RWPE2 (cell line): Measurements from ENCODE around the gene PLEKHF1.

ENCODE experiments used
- ATAC-seq: fragments of 200-7000 bp; cut with Tn5 transposase; 3 replicates; pipeline ENCODE4 v1.9.1; 2021; ENCODE audit warnings: low read depth
- DNase-seq: peaks from one replicate; pipeline ENCODE4 v3.0.0-alpha.2; 2020; ENCODE audit warnings: low spot score
- H3K27ac ChIP-seq: fragments of 450-650 bp; 2 replicates; pipeline ENCODE4 v1.5.1; 2017; ENCODE audit warnings: mild to moderate bottlenecking; ENCODE audit not compliant: poor library complexity, severe bottlenecking
- H3K27me3 ChIP-seq: fragments of 250-450 bp; sonication (Bioruptor Pico); 2 replicates; pipeline ENCODE4 v1.5.1; 2021; ENCODE audit warnings: mild to moderate bottlenecking, moderate library complexity; ENCODE audit not compliant: insufficient read depth, poor library complexity, severe bottlenecking
- H3K36me3 ChIP-seq: fragments of 250-450 bp; sonication (Bioruptor Pico); 2 replicates; pipeline ENCODE4 v1.5.1; 2020; ENCODE audit warnings: low read depth, mild to moderate bottlenecking, moderate library complexity
- H3K4me1 ChIP-seq: fragments of 250-450 bp; sonication (Bioruptor Pico); 2 replicates; pipeline ENCODE4 v1.5.1; 2021; ENCODE audit warnings: mild to moderate bottlenecking, moderate library complexity; ENCODE audit not compliant: insufficient read depth, poor library complexity, severe bottlenecking
- H3K4me3 ChIP-seq: fragments of 250-450 bp; sonication (Bioruptor Pico); 2 replicates; pipeline ENCODE4 v1.5.1; 2021; ENCODE audit warnings: mild to moderate bottlenecking, moderate library complexity; ENCODE audit not compliant: severe bottlenecking
- H3K9me3 ChIP-seq: fragments of 250-450 bp; sonication (Bioruptor Pico); 2 replicates; pipeline ENCODE4 v1.5.1; 2021; ENCODE audit warnings: mild to moderate bottlenecking, moderate library complexity; ENCODE audit not compliant: severe bottlenecking
- TF ChIP-seq, protein P1 (sequence below): fragments of 450-650 bp; IDR thresholded peaks from one replicate; pipeline ENCODE4 v1.5.1; 2017; ENCODE audit warnings: mild to moderate bottlenecking, moderate library complexity; ENCODE audit not compliant: poor library complexity, severe bottlenecking

Gene PLEKHF1

GRCh38 chr19:29699861-29700260 lies 34.6 kb downstream of the PLEKHF1 start:
- no peak overlapping the region for H3K27ac ChIP-seq
- TF ChIP-seq, protein P1, sequence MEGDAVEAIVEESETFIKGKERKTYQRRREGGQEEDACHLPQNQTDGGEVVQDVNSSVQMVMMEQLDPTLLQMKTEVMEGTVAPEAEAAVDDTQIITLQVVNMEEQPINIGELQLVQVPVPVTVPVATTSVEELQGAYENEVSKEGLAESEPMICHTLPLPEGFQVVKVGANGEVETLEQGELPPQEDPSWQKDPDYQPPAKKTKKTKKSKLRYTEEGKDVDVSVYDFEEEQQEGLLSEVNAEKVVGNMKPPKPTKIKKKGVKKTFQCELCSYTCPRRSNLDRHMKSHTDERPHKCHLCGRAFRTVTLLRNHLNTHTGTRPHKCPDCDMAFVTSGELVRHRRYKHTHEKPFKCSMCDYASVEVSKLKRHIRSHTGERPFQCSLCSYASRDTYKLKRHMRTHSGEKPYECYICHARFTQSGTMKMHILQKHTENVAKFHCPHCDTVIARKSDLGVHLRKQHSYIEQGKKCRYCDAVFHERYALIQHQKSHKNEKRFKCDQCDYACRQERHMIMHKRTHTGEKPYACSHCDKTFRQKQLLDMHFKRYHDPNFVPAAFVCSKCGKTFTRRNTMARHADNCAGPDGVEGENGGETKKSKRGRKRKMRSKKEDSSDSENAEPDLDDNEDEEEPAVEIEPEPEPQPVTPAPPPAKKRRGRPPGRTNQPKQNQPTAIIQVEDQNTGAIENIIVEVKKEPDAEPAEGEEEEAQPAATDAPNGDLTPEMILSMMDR: no peak
- H3K9me3 ChIP-seq: no peaks in the 10 kb centered on the region
- no peaks in the 10 kb centered on the region for H3K4me1 ChIP-seq
- no peaks in the 10 kb centered on the region; the same call in 1 of the 2 replicates for H3K36me3 ChIP-seq
- no peak for ATAC-seq
- H3K27me3 ChIP-seq: no peaks in the 10 kb centered on the region
- DNase-seq: no peak
- H3K4me3 ChIP-seq: no peak overlapping the region

GRCh38 chr19:29700498-29700897 lies 35.2 kb downstream of the PLEKHF1 start:
- TF ChIP-seq, protein P1: no peak
- H3K9me3 ChIP-seq: no peaks in the 10 kb centered on the region
- no peak for DNase-seq
- no peaks in the 10 kb centered on the region for H3K4me1 ChIP-seq
- H3K4me3 ChIP-seq: no peak overlapping the region
- no peaks in the 10 kb centered on the region; the same call in 1 of the 2 replicates for H3K36me3 ChIP-seq
- H3K27ac ChIP-seq: no peak overlapping the region
- ATAC-seq: no peak; the same call in 2 of the 3 replicates
- H3K27me3 ChIP-seq: no peaks in the 10 kb centered on the region

- Histone ChIP-seq H3K27ac (no peak overlapping the region), H3K36me3 (no peaks in the 10 kb centered on the region; the same call in 1 of the 2 replicates), H3K4me3 (no peak overlapping the region), H3K4me1 (no peaks in the 10 kb centered on the region), H3K27me3 (no peaks in the 10 kb centered on the region), H3K9me3 (no peaks in the 10 kb centered on the region)
- TF ChIP-seq, protein P1: no peak
- DNase-seq (no peak), ATAC-seq (no peak)
Observed at GRCh38 chr19:29702161-29702962, 37.1 kb downstream of the PLEKHF1 start.

DNA sequence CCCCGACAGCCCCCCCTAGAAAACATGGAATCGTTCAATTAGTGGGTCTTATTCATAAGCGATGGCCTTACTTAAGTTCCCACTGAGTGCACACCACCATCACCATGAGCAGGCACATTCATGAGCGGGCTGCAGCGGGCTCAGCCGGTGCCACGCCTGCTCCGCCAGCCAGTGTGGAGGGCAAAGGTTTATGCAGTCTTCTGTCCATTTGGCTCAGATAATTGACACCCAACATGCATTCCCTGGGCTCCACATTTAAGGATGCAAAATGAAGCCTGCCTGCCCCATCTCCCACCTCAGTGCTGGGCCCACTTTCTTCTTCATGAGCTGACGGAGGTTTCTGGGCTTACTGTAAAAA lies 37.7 kb downstream of the PLEKHF1 start:
- Histone ChIP-seq H3K9me3 (no peaks in the 10 kb centered on the region), H3K36me3 (no peaks in the 10 kb centered on the region; the same call in 1 of the 2 replicates), H3K27me3 (no peaks in the 10 kb centered on the region), H3K27ac (no peak overlapping the region), H3K4me1 (no peaks in the 10 kb centered on the region), H3K4me3 (no peak overlapping the region)
- no peak for DNase-seq
- no peak for ATAC-seq
- TF ChIP-seq, protein P1: no peak
